Loucy (cell line): ENCODE measurements around the gene CXCR3.

ENCODE experiments used
- H2AFZ ChIP-seq: fragments of 200-600 bp; sonication (generic); 2 replicates; pipeline ENCODE4 v1.6.0; 2016; ENCODE audit warnings: antibody characterized with exemption, mild to moderate bottlenecking, low read length, moderate library complexity
- H3F3A ChIP-seq: fragments of 200-600 bp; 2 replicates; pipeline ENCODE4 v1.6.0; 2016; ENCODE audit warnings: antibody characterized with exemption, low read depth, mild to moderate bottlenecking
- H3K27me3 ChIP-seq: fragments of 200-600 bp; sonication (generic); 2 replicates; pipeline ENCODE4 v1.6.1; 2014; ENCODE audit warnings: low read length, mild to moderate bottlenecking; ENCODE audit not compliant: insufficient read depth, poor library complexity, severe bottlenecking
- H3K36me3 ChIP-seq: fragments of 200-600 bp; sonication (generic); 2 replicates; pipeline ENCODE4 v1.6.1; 2016; ENCODE audit warnings: low read length; ENCODE audit not compliant: insufficient read depth
- H3K4me1 ChIP-seq: fragments of 200-600 bp; sonication (generic); 2 replicates; pipeline ENCODE4 v1.5.1; 2014; ENCODE audit warnings: low read length, mild to moderate bottlenecking; ENCODE audit not compliant: insufficient read depth, poor library complexity, severe bottlenecking
- H3K4me2 ChIP-seq: fragments of 200-600 bp; sonication (generic); 2 replicates; pipeline ENCODE4 v1.6.0; 2014; ENCODE audit warnings: antibody characterized with exemption, low read length, low read depth, mild to moderate bottlenecking; ENCODE audit not compliant: poor library complexity, severe bottlenecking
- H3K4me3 ChIP-seq: fragments of 200-600 bp; sonication (generic); 2 replicates; pipeline ENCODE4 v1.5.1; 2014; ENCODE audit warnings: low read length, mild to moderate bottlenecking, mixed read lengths; ENCODE audit not compliant: poor library complexity, severe bottlenecking
- H3K79me2 ChIP-seq: fragments of 200-600 bp; sonication (generic); 2 replicates; pipeline ENCODE4 v1.6.1; 2014; ENCODE audit warnings: low read length; ENCODE audit not compliant: insufficient read depth
- H3K9ac ChIP-seq: fragments of 200-600 bp; sonication (generic); 2 replicates; pipeline ENCODE4 v1.6.0; 2014; ENCODE audit warnings: mild to moderate bottlenecking, low read depth, low read length, moderate library complexity; ENCODE audit not compliant: poor library complexity, severe bottlenecking
- H3K9me2 ChIP-seq: fragments of 200-600 bp; sonication (generic); replicated peaks from 2 replicates; pipeline ENCODE4 v1.6.1; 2016; ENCODE audit warnings: low read depth, low read length, mixed read lengths
- H3K9me3 ChIP-seq: fragments of 200-600 bp; sonication (generic); 2 replicates; pipeline ENCODE4 v1.6.1; 2014; ENCODE audit warnings: mild to moderate bottlenecking, antibody characterized with exemption, low read length, low read depth; ENCODE audit not compliant: insufficient read depth
- H4K20me1 ChIP-seq: fragments of 200-600 bp; sonication (generic); 2 replicates; pipeline ENCODE4 v1.6.0; 2014; ENCODE audit warnings: antibody characterized with exemption, low read length, mild to moderate bottlenecking; ENCODE audit not compliant: insufficient read depth, poor library complexity, severe bottlenecking
- CTCF ChIP-seq: fragments of 200-600 bp; sonication (generic); conservative IDR thresholded peaks from 2 replicates; pipeline ENCODE4 v1.5.1; 2014; ENCODE audit warnings: mild to moderate bottlenecking, antibody characterized with exemption, low read length
- EZH2phosphoT487 ChIP-seq: fragments of 200-600 bp; IDR thresholded peaks from 2 replicates; pipeline ENCODE4 v1.6.1; 2018; ENCODE audit warnings: antibody characterized with exemption, mild to moderate bottlenecking, moderate library complexity, borderline replicate concordance

CXCR3 gene

DNA sequence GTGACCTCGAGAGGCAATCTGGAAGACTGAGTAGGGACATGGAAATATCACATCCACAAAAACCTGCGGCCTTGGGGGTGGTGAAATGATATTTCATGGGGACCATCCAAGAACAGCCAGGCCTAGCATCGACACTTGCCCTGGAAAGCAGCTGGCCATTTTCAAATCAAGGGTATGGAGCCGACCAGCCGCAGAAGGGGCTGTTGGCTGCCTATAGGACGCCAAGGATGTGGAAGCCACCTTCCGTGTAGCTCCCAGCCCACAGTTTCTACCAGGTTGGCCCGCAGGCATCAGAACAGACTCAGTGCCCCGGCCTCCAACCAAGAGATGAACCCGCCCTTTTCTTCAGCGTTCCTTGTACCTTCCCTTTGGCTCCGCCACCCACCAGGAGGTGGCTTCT, 43.6 kb upstream of the CXCR3 start:
- no peak overlapping the region for H3K9ac ChIP-seq
- H4K20me1 ChIP-seq: no peaks in the 10 kb centered on the region
- no peaks in the 10 kb centered on the region for H3K79me2 ChIP-seq
- H3F3A ChIP-seq: no peaks in the 10 kb centered on the region
- H3K9me2 ChIP-seq: no peaks in the 10 kb centered on the region
- no peak for TF ChIP-seq EZH2phosphoT487
- H3K9me3 ChIP-seq: no peaks in the 10 kb centered on the region
- H2AFZ ChIP-seq: no peak overlapping the region
- no peak overlapping the region for H3K4me2 ChIP-seq
- no peaks in the 10 kb centered on the region for H3K27me3 ChIP-seq
- no peak overlapping the region for H3K4me3 ChIP-seq
- H3K4me1 ChIP-seq: no peaks in the 10 kb centered on the region
- no peaks in the 10 kb centered on the region for H3K36me3 ChIP-seq

DNA sequence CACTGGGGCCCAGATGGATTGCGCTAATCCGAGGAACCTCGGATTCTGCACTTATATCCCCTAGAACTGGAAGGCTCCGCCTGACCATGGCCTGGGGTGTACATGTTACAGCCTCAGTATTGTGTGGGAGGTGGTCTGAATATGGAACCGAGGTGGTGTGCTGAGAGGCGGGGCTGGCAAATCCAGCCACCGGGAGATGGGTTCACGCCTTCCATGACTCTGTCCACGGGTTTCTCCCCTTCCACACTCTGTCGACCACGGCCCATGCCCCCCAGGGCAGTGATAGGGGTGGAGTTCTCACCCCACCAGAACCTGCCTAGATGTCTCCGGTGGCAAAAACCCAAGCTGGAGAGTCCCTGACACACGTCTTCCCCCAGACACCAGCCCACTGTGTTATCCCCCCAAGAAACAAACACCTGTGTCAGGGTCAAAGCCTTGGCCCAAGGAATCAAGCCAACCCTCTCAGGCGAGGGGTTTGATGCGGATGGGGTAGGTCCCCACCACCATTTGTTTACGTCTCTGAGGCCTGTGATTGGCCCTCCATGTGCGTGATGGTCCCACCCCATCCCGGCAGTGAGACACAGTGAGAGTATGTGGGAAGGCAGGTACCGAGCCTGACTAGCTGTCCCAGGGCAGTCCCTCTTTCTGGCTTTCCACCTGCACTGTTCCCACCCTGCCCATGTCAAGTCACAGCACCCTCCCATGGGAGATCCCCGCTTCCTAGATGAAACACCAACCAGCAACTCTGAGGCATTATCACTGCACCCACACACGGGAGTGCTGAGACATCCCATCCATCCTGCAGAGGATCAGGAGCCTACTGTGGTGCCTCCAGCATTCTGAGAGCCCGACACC, 42.5 kb upstream of the CXCR3 start:
- H3K9ac ChIP-seq: no peak overlapping the region
- H2AFZ ChIP-seq: no peak overlapping the region
- no peak overlapping the region for H3K4me2 ChIP-seq
- no peak overlapping the region for H3K4me3 ChIP-seq
- no peaks in the 10 kb centered on the region for H3F3A ChIP-seq
- no peaks in the 10 kb centered on the region for H3K9me3 ChIP-seq
- no peaks in the 10 kb centered on the region for H4K20me1 ChIP-seq
- H3K9me2 ChIP-seq: no peaks in the 10 kb centered on the region
- TF ChIP-seq CTCF (no peak), EZH2phosphoT487 (no peak)
- no peaks in the 10 kb centered on the region for H3K4me1 ChIP-seq
- H3K36me3 ChIP-seq: no peaks in the 10 kb centered on the region
- no peaks in the 10 kb centered on the region for H3K27me3 ChIP-seq
- no peaks in the 10 kb centered on the region for H3K79me2 ChIP-seq

- Histone ChIP-seq H3K79me2 (no peaks in the 10 kb centered on the region), H4K20me1 (no peaks in the 10 kb centered on the region), H3K4me3 (no peak overlapping the region), H3F3A (no peaks in the 10 kb centered on the region), H3K27me3 (no peaks in the 10 kb centered on the region), H3K4me1 (no peaks in the 10 kb centered on the region), H3K9ac (no peak overlapping the region), H3K4me2 (no peak overlapping the region), H3K9me3 (no peaks in the 10 kb centered on the region), H3K36me3 (no peaks in the 10 kb centered on the region), H2AFZ (no peak overlapping the region), H3K9me2 (no peaks in the 10 kb centered on the region)
- no peak for TF ChIP-seq EZH2phosphoT487
- no peak for TF ChIP-seq CTCF
These were observed 41.6 kb upstream of the CXCR3 start for GRCh38 chrX:71659959-71660358.

- Histone ChIP-seq H3K4me1 (no peaks in the 10 kb centered on the region), H3F3A (no peaks in the 10 kb centered on the region), H3K79me2 (no peaks in the 10 kb centered on the region), H4K20me1 (no peaks in the 10 kb centered on the region), H3K9ac (no peak overlapping the region), H3K9me2 (no peaks in the 10 kb centered on the region), H3K4me2 (no peak overlapping the region), H3K4me3 (no peak overlapping the region), H3K9me3 (no peaks in the 10 kb centered on the region), H3K27me3 (no peaks in the 10 kb centered on the region), H2AFZ (no peak overlapping the region), H3K36me3 (no peaks in the 10 kb centered on the region)
- TF ChIP-seq EZH2phosphoT487: no peak
- TF ChIP-seq CTCF: no peak
These were observed 41.0 kb upstream of the CXCR3 start for GRCh38 chrX:71659342-71659741.
